PFSK-1 (cell line): ENCODE results near the gene MEGF11.

Source experiments
- FOXP2 ChIP-seq: optimal IDR thresholded peaks from 2 replicates; pipeline ENCODE3; 2011; ENCODE audit warnings: borderline replicate concordance, control low read depth, inconsistent platforms; ENCODE audit not compliant: insufficient read depth; ENCODE audit errors: extremely low read length, extremely low read depth
- POLR2AphosphoS5 ChIP-seq: IDR thresholded peaks from 2 replicates; pipeline ENCODE4 v1.6.1; 2012; ENCODE audit warnings: low read depth, mild to moderate bottlenecking, control low read depth, low read length, moderate library complexity
- SIN3A ChIP-seq: IDR thresholded peaks from 2 replicates; pipeline ENCODE4 v1.6.1; 2012; ENCODE audit warnings: mild to moderate bottlenecking, low read length, moderate library complexity, borderline replicate concordance; ENCODE audit not compliant: insufficient read depth
- TAF1 ChIP-seq: IDR thresholded peaks from 2 replicates; pipeline ENCODE4 v1.6.1; 2012; ENCODE audit warnings: low read length, control low read depth, borderline replicate concordance; ENCODE audit not compliant: insufficient read depth
- TF ChIP-seq, protein P1 (sequence below), 2 experiments: IDR thresholded peaks; 2 replicates each; pipeline versions ENCODE4 v1.6.1 to v1.8.0; 2011 to 2012; ENCODE audit warnings: low read depth in 2 of 2, low read length in 2 of 2, control low read depth in 1 of 2, inconsistent platforms in 1 of 2, mild to moderate bottlenecking in 1 of 2, moderate library complexity in 1 of 2; ENCODE audit not compliant: insufficient read depth in 1 of 2

Gene MEGF11

DNA sequence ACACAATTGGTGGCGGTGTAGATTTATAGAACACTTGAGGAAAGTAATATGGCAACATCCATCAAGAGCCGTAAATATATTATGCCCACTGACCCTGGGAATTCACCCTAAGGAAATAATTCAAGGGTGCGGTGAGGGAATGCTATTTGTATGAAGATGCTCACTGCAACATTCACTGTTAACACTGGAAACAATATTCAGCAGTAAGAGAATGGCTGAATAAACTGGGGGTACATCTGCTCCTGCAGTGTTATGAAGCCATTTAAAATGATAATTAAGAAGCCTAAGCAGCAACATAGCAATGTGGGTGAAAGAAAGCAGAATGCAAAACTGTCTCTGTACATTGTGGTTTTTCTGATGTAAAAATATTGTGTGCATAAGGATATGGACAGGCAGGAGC, 296.7 kb downstream of the MEGF11 start:
- TF ChIP-seq TAF1: no peak
- no peak for TF ChIP-seq SIN3A
- TF ChIP-seq POLR2AphosphoS5: no peak
- TF ChIP-seq, protein P1, sequence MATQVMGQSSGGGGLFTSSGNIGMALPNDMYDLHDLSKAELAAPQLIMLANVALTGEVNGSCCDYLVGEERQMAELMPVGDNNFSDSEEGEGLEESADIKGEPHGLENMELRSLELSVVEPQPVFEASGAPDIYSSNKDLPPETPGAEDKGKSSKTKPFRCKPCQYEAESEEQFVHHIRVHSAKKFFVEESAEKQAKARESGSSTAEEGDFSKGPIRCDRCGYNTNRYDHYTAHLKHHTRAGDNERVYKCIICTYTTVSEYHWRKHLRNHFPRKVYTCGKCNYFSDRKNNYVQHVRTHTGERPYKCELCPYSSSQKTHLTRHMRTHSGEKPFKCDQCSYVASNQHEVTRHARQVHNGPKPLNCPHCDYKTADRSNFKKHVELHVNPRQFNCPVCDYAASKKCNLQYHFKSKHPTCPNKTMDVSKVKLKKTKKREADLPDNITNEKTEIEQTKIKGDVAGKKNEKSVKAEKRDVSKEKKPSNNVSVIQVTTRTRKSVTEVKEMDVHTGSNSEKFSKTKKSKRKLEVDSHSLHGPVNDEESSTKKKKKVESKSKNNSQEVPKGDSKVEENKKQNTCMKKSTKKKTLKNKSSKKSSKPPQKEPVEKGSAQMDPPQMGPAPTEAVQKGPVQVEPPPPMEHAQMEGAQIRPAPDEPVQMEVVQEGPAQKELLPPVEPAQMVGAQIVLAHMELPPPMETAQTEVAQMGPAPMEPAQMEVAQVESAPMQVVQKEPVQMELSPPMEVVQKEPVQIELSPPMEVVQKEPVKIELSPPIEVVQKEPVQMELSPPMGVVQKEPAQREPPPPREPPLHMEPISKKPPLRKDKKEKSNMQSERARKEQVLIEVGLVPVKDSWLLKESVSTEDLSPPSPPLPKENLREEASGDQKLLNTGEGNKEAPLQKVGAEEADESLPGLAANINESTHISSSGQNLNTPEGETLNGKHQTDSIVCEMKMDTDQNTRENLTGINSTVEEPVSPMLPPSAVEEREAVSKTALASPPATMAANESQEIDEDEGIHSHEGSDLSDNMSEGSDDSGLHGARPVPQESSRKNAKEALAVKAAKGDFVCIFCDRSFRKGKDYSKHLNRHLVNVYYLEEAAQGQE (IDR thresholded peaks at IDR 0.05; ENCODE audit: insufficient read depth in 1 of 2, low read depth in 2 of 2, low read length in 2 of 2): no peak
- TF ChIP-seq FOXP2: no peak

DNA sequence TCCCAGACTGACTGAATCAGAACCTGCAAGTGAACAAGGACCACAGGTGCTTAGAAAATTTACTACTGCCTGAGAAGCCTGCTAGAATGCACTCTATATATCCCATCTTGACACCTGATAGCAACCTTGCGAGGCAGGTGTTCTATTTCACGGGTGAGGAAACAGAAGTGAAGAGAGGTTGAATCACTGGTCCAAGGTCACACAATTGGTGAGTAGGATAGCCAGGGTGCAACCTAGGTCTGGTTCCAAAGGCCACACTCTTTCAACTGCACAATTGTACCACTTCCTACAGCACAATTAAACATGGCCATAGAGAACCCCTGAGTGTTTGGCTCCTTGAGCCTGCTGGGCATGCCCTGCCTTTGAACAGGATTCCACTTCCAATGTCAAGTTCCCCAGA, 297.2 kb downstream of the MEGF11 start:
- TF ChIP-seq FOXP2: no peak
- no peak for TF ChIP-seq POLR2AphosphoS5
- no peak for TF ChIP-seq TAF1
- no peak for TF ChIP-seq SIN3A
- TF ChIP-seq, protein P1 (IDR thresholded peaks at IDR 0.05; ENCODE audit: insufficient read depth in 1 of 2, low read depth in 2 of 2, low read length in 2 of 2): no peak

DNA sequence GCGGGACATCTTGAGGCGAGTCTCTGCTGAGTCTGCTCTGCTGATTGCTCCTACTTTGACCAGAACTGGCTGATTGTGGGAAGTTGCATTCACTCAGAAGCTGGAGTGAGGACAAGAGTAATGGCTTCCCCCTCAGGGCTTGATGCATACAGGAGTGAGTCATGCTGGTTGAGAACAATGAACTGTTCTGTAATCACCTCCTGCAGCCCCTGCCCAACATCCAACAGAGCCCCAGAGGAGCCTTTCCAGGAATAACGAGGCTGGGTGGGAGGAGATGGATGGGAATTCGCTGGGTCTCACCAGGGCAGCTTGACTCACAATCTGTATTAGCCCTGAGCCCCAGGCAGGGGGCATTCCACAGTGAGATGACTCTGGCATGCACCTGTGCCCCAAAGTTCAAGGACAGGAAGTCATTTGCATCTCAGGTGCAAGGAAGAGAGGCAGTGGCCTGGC, 299.2 kb downstream of the MEGF11 start:
- TF ChIP-seq TAF1: no peak
- TF ChIP-seq, protein P1 (IDR thresholded peaks at IDR 0.05; ENCODE audit: insufficient read depth in 1 of 2, low read depth in 2 of 2, low read length in 2 of 2): peak in 1 of 2 experiments; percentile 55; a peak in 1 of 4 replicates
- TF ChIP-seq SIN3A: no peak

DNA sequence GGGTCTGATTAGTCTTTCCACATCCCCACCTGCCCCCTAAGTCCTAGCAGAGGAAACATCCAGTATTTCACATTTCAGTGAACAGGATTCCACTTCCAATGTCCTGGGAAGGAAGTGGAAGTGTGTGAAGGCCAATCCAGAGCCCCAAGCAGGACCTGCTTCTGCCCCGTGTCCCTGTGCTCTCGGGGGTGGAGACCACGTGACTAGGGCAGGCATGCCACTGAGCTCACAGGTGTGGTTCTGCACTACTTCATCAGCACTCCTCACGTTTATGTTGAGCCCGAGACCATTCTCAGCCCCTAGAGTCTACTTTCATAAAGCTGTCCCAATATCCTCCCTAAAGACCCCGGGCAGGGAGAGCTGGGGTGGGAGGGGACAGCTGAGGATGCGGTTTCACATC, 299.9 kb downstream of the MEGF11 start:
- TF ChIP-seq POLR2AphosphoS5 (no peak), TAF1 (no peak), FOXP2 (no peak), SIN3A (no peak)
- TF ChIP-seq, protein P1 (IDR thresholded peaks at IDR 0.05; ENCODE audit: insufficient read depth in 1 of 2, low read depth in 2 of 2, low read length in 2 of 2): no peak

DNA sequence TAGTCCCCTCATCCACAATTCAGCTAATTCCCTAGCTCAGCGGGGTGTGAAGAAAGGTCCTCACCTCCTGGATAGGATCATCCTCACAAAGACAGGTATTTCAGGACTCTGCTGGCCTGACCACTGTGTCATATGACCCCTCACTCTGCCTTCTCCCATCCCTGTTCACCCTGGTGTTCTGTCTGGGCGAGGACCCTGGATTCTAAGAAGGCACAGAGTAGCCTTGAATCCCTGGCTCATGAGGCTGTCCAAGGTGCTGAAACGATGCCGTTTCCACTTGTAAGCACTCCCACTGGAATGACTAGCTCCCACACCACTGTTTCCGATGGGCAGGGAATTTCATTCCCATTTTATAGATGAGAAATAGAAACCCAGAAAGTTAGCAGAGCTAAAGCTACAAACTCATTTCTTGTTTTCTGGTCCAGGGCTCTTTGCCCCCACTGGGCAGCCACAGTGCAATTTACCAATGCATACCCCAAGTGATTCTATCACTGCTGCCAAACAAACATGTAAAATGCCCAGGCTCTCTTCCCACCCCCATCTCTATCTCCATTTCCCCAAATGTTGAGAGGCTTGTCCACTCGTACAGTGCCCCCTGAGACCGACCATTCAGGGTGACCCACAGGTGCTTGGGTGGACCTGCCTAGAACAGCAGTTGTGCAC, 301.0 kb downstream of the MEGF11 start:
- TF ChIP-seq TAF1 (no peak), POLR2AphosphoS5 (no peak), FOXP2 (no peak), SIN3A (no peak)
- TF ChIP-seq, protein P1 (IDR thresholded peaks at IDR 0.05; ENCODE audit: insufficient read depth in 1 of 2, low read depth in 2 of 2, low read length in 2 of 2): peak; percentile 97 to 98
